DND-41 (cell line): ENCODE results near the gene CD72.

Experiments used
- ATAC-seq: fragments of 200-7000 bp; cut with Tn5 transposase; 3 replicates; pipeline ENCODE4 v1.9.1; 2021; ENCODE audit warnings: low read depth; ENCODE audit not compliant: insufficient read depth
- DNase-seq: peaks from one replicate; pipeline ENCODE4 v3.0.0-alpha.2; 2020
- H2AFZ ChIP-seq: 2 replicates; pipeline ENCODE4 v1.6.0; 2012; ENCODE audit warnings: low read depth, low read length
- H3K27ac ChIP-seq: 2 replicates; pipeline ENCODE4 v1.5.1; 2012; ENCODE audit warnings: low read length, inconsistent platforms
- H3K27me3 ChIP-seq: fragments of 200-600 bp; sonication (generic); 2 replicates; pipeline ENCODE4 v1.6.0; 2012; ENCODE audit warnings: low read length, mild to moderate bottlenecking, inconsistent platforms; ENCODE audit not compliant: insufficient read depth, poor library complexity
- H3K36me3 ChIP-seq: 2 replicates; pipeline ENCODE4 v1.5.1; 2012; ENCODE audit warnings: low read length, inconsistent platforms; ENCODE audit not compliant: insufficient read depth
- H3K4me1 ChIP-seq: 2 replicates; pipeline ENCODE4 v1.5.1; 2012; ENCODE audit warnings: mild to moderate bottlenecking, low read length; ENCODE audit not compliant: insufficient read depth
- H3K4me2 ChIP-seq: 2 replicates; pipeline ENCODE4 v1.6.0; 2012; ENCODE audit warnings: mild to moderate bottlenecking, moderate library complexity, low read length, inconsistent platforms; ENCODE audit not compliant: insufficient read depth
- H3K4me3 ChIP-seq, 2 experiments: fragments of 200-600 bp in 1 of 2; shearing (Covaris generic) in 1 of 2; 2 replicates each; pipeline ENCODE4 v1.5.1; 2012 to 2016; ENCODE audit warnings: inconsistent platforms in 2 of 2, low read length in 2 of 2, mild to moderate bottlenecking in 2 of 2, low read depth in 1 of 2, moderate library complexity in 1 of 2
- H3K79me2 ChIP-seq: 2 replicates; pipeline ENCODE4 v1.6.0; 2012; ENCODE audit warnings: low read length, inconsistent platforms; ENCODE audit not compliant: insufficient read depth
- H3K9ac ChIP-seq: 2 replicates; pipeline ENCODE4 v1.6.0; 2012; ENCODE audit warnings: low read depth, mild to moderate bottlenecking, inconsistent platforms, low read length, moderate library complexity
- H3K9me3 ChIP-seq: 2 replicates; pipeline ENCODE4 v1.5.1; 2012; ENCODE audit warnings: low read length, moderate library complexity, mild to moderate bottlenecking, inconsistent platforms; ENCODE audit not compliant: insufficient read depth, severe bottlenecking
- H4K20me1 ChIP-seq: 2 replicates; pipeline ENCODE4 v1.6.0; 2012; ENCODE audit warnings: low read length; ENCODE audit not compliant: insufficient read depth
- EZH2 ChIP-seq: IDR thresholded peaks from 3 replicates; pipeline ENCODE4 v1.6.1; 2012; ENCODE audit warnings: borderline replicate concordance, low read depth, mild to moderate bottlenecking, moderate library complexity, low read length, inconsistent platforms; ENCODE audit not compliant: severe bottlenecking
- TF ChIP-seq, protein P1 (sequence below): IDR thresholded peaks from 2 replicates; pipeline ENCODE4 v1.5.1; 2012; ENCODE audit warnings: borderline replicate concordance, low read length, moderate library complexity, mild to moderate bottlenecking; ENCODE audit not compliant: poor library complexity, severe bottlenecking; ENCODE audit errors: extremely low read depth

The CD72 gene

DNA sequence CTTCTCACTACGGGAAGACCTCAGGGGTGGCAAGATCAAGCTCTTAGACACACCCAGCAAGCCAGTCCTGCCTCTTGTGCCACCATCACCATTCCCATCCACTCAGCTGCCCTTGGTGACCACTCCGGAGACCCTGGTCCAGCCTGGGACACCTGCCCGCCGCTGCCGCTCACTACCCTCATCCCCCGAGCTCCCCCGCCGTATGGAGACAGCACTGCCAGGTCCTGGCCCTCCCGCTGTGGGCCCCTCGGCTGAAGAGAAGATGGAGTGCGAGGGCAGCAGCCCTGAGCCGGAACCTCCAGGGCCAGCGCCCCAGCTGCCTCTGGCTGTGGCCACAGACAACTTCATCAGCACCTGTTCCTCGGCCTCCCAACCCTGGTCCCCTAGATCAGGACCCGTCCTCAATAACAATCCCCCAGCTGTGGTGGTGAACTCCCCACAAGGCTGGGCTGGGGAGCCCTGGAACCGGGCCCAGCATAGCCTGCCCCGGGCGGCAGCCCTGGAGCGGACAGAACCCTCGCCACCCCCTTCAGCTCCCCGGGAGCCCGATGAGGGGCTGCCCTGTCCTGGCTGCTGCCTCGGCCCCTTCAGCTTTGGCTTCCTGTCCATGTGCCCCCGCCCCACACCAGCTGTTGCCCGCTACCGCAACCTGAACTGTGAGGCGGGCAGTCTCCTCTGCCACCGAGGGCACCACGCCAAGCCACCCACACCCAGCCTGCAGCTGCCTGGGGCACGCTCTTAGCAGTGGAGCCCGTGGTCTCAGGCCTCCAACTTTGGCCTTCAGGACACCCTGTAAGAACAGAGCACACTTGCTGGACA, 9.0 kb downstream of the CD72 start:
- Histone ChIP-seq H3K27me3 (no peaks in the 10 kb centered on the region), H3K9ac (no peak overlapping the region), H3K4me3 (no peak overlapping the region), H4K20me1 (peaks cover 16% of the 10 kb centered on the region), H3K4me2 (no peak overlapping the region), H2AFZ (no peak overlapping the region), H3K4me1 (peaks cover 33% of the 10 kb centered on the region), H3K9me3 (no peaks in the 10 kb centered on the region), H3K79me2 (peaks cover 44% of the 10 kb centered on the region), H3K36me3 (peaks cover 44% of the 10 kb centered on the region), H3K27ac (no peak overlapping the region)
- no peak for ATAC-seq
- no peak for DNase-seq
- TF ChIP-seq, protein P1, sequence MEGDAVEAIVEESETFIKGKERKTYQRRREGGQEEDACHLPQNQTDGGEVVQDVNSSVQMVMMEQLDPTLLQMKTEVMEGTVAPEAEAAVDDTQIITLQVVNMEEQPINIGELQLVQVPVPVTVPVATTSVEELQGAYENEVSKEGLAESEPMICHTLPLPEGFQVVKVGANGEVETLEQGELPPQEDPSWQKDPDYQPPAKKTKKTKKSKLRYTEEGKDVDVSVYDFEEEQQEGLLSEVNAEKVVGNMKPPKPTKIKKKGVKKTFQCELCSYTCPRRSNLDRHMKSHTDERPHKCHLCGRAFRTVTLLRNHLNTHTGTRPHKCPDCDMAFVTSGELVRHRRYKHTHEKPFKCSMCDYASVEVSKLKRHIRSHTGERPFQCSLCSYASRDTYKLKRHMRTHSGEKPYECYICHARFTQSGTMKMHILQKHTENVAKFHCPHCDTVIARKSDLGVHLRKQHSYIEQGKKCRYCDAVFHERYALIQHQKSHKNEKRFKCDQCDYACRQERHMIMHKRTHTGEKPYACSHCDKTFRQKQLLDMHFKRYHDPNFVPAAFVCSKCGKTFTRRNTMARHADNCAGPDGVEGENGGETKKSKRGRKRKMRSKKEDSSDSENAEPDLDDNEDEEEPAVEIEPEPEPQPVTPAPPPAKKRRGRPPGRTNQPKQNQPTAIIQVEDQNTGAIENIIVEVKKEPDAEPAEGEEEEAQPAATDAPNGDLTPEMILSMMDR = no peak
- TF ChIP-seq EZH2 = no peak

GRCh38 chr9:35608221-35608620, 10.0 kb downstream of the CD72 start:
- ATAC-seq = no peak
- no peak overlapping the region; the same call in 1 of the 2 replicates for H3K4me2 ChIP-seq
- H3K9me3 ChIP-seq = no peaks in the 10 kb centered on the region
- H3K27ac ChIP-seq = 0 out of 2 replicates have a peak overlapping the region, but pooled peaks have one; percentile 10
- DNase-seq = no peak
- H2AFZ ChIP-seq = no peak overlapping the region
- no peak for TF ChIP-seq EZH2
- TF ChIP-seq, protein P1 = no peak
- no peak overlapping the region for H3K4me3 ChIP-seq
- H3K79me2 ChIP-seq = peaks cover 49% of the 10 kb centered on the region
- peaks cover 40% of the 10 kb centered on the region for H3K4me1 ChIP-seq
- H3K27me3 ChIP-seq = no peaks in the 10 kb centered on the region
- peaks cover 16% of the 10 kb centered on the region for H4K20me1 ChIP-seq
- H3K36me3 ChIP-seq = peaks cover 42% of the 10 kb centered on the region
- no peak overlapping the region for H3K9ac ChIP-seq

GRCh38 chr9:35606726-35607125, 11.5 kb downstream of the CD72 start:
- H3K27me3 ChIP-seq = no peaks in the 10 kb centered on the region
- peaks cover 42% of the 10 kb centered on the region for H3K36me3 ChIP-seq
- H4K20me1 ChIP-seq = peaks cover 16% of the 10 kb centered on the region
- peak overlapping the region; percentile 71 for H3K9ac ChIP-seq
- ATAC-seq = no peak
- peaks cover 51% of the 10 kb centered on the region for H3K4me1 ChIP-seq
- peak overlapping the region; percentile 72 for H3K27ac ChIP-seq
- no peaks in the 10 kb centered on the region for H3K9me3 ChIP-seq
- TF ChIP-seq, protein P1 = no peak
- TF ChIP-seq EZH2 = no peak
- H3K4me2 ChIP-seq = peak overlapping the region; percentile 91
- H2AFZ ChIP-seq = no peak overlapping the region
- no peak for DNase-seq
- peak overlapping the region; percentile 71 to 92; a peak in 3 of 4 replicates for H3K4me3 ChIP-seq
- H3K79me2 ChIP-seq = peaks cover 54% of the 10 kb centered on the region
